Measurements from ENCODE around the gene CAMK1D. TPM values are rescaled to one million over a fixed set of nuclear protein-coding genes. Genes with fewer than 3 reads are reported as not detected.
"Not testable (repeated sequence)": the region's sequence is repeated elsewhere in the genome, so short reads cannot be mapped to it uniquely, and the experiment has no call there.

Gene CAMK1D
- polyA plus RNA-seq, 2 of the 4 experiments (the other 2 are of a cell fraction): 6.6 to 12.5 TPM

DNA sequence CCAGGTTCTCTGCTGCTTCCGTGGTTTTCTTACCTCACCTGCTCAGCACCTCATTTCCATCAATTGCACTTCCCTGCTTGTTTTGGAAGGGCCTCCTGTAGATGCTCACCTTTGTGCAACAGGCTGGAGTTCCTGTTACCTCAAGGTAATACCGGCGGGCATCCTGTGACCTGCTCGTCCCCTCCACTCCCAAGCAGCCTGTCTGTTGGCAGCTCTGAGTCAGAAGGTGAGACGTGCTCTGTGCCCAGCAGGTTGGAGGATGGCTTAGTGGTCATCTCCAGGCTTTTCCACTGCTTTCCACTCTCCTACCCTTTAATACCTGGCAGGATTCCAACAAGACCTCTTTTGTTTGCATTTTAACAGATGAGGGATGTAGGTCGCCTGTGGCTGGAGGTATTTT is 86.0 kb downstream of the CAMK1D start (continued):
- TF ChIP-seq, protein P1, sequence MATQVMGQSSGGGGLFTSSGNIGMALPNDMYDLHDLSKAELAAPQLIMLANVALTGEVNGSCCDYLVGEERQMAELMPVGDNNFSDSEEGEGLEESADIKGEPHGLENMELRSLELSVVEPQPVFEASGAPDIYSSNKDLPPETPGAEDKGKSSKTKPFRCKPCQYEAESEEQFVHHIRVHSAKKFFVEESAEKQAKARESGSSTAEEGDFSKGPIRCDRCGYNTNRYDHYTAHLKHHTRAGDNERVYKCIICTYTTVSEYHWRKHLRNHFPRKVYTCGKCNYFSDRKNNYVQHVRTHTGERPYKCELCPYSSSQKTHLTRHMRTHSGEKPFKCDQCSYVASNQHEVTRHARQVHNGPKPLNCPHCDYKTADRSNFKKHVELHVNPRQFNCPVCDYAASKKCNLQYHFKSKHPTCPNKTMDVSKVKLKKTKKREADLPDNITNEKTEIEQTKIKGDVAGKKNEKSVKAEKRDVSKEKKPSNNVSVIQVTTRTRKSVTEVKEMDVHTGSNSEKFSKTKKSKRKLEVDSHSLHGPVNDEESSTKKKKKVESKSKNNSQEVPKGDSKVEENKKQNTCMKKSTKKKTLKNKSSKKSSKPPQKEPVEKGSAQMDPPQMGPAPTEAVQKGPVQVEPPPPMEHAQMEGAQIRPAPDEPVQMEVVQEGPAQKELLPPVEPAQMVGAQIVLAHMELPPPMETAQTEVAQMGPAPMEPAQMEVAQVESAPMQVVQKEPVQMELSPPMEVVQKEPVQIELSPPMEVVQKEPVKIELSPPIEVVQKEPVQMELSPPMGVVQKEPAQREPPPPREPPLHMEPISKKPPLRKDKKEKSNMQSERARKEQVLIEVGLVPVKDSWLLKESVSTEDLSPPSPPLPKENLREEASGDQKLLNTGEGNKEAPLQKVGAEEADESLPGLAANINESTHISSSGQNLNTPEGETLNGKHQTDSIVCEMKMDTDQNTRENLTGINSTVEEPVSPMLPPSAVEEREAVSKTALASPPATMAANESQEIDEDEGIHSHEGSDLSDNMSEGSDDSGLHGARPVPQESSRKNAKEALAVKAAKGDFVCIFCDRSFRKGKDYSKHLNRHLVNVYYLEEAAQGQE (IDR thresholded peaks at IDR 0.05): no peak
- no peak for TF ChIP-seq RNF2 (IDR thresholded peaks at IDR 0.05; ENCODE audit: borderline replicate concordance, low read depth)
- no peak for TF ChIP-seq FOXS1 (CRISPR knock-in tag; IDR thresholded peaks at IDR 0.05)
- TF ChIP-seq FOSL2 (IDR thresholded peaks at IDR 0.05): no peak
- no peak for TF ChIP-seq FOSL2 (CRISPR knock-in tag; IDR thresholded peaks at IDR 0.05)
- no peak for TF ChIP-seq NFE2L2 (conservative IDR thresholded peaks at IDR 0.05; ENCODE audit: low read length)
- TF ChIP-seq ZSCAN20 (CRISPR knock-in tag; IDR thresholded peaks at IDR 0.05): no peak

DNA sequence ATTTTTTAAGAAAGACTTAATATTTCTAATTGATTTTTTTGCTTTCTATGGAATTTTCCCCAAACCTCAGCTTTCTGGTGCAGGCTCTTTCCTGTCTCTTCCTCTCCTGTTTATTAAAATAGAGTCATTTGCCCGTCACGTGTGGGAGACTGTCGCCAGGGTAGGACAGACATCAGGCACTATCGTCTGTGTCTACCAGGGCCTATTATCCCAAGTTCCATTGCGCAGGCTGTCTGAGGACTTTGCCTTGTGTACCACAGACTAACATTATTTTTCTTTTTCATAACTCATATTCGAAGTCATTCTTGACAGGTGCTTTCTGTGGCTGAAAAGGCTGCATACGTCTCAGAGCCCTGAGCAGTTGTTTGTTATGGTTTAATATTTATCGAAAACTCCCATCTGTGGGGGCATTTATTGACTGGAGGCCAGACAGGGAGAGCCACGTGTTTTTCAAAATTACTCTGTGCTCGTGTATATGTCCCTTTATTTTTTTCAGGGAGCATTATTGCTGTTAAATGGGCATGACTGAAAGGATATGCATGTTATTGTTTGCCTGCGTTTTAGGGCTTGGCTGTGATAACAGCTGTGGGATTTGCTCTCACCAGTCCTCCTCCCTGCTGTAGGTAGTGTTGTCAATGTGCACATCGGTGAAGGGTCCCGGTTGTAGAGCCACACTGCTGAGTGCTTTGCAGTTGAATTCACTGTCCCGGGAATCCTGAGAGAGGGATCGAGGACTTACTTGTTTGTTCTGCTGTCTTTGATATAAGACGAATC is 89.8 kb downstream of the CAMK1D start:
- no peak overlapping the region for H3K27ac ChIP-seq
- ChIA-PET POLR2A (no interaction called here), CTCF (no interaction called here)
- 78% methylated on average over 16 of the region's 16 CpGs for WGBS (ENCODE audit: missing lambda C conversion rate)
- H3K4me2 ChIP-seq: no peak overlapping the region
- ATAC-seq (no peak), DNase-seq (ENCODE audit: low read depth in 1 of 2, low spot score in 1 of 2) (no peak), FAIRE-seq (no peak)
- no peak for TF ChIP-seq RCOR1 (IDR thresholded peaks at IDR 0.05; ENCODE audit: low read depth, low read length)
- TF ChIP-seq RNF2 (IDR thresholded peaks at IDR 0.05; ENCODE audit: borderline replicate concordance, low read depth): no peak
- no peak for TF ChIP-seq RAD21 (conservative IDR thresholded peaks at IDR 0.05 in 1 of 2, IDR thresholded peaks at IDR 0.05 in 1 of 2)
- TF ChIP-seq EHMT2 (IDR thresholded peaks at IDR 0.05; ENCODE audit: low read depth): no peak
- TF ChIP-seq, protein P2, sequence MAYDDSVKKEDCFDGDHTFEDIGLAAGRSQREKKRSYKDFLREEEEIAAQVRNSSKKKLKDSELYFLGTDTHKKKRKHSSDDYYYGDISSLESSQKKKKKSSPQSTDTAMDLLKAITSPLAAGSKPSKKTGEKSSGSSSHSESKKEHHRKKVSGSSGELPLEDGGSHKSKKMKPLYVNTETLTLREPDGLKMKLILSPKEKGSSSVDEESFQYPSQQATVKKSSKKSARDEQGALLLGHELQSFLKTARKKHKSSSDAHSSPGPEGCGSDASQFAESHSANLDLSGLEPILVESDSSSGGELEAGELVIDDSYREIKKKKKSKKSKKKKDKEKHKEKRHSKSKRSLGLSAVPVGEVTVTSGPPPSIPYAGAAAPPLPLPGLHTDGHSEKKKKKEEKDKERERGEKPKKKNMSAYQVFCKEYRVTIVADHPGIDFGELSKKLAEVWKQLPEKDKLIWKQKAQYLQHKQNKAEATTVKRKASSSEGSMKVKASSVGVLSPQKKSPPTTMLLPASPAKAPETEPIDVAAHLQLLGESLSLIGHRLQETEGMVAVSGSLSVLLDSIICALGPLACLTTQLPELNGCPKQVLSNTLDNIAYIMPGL (CRISPR knock-in tag; IDR thresholded peaks at IDR 0.05; ENCODE audit: borderline replicate concordance): no peak
- TF ChIP-seq NFE2L2 (conservative IDR thresholded peaks at IDR 0.05; ENCODE audit: low read length): no peak
- no peak for TF ChIP-seq HOXB5 (CRISPR knock-in tag; IDR thresholded peaks at IDR 0.05)
- no peak for TF ChIP-seq SREBF2 (IDR thresholded peaks at IDR 0.05)
- TF ChIP-seq ESRRA (IDR thresholded peaks at IDR 0.05; ENCODE audit: borderline replicate concordance, low read length): no peak
- TF ChIP-seq, protein P3, sequence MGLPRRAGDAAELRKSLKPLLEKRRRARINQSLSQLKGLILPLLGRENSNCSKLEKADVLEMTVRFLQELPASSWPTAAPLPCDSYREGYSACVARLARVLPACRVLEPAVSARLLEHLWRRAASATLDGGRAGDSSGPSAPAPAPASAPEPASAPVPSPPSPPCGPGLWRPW (IDR thresholded peaks at IDR 0.05): no peak
- no peak for TF ChIP-seq CBX8 (IDR thresholded peaks at IDR 0.05)
- TF ChIP-seq, protein P4, sequence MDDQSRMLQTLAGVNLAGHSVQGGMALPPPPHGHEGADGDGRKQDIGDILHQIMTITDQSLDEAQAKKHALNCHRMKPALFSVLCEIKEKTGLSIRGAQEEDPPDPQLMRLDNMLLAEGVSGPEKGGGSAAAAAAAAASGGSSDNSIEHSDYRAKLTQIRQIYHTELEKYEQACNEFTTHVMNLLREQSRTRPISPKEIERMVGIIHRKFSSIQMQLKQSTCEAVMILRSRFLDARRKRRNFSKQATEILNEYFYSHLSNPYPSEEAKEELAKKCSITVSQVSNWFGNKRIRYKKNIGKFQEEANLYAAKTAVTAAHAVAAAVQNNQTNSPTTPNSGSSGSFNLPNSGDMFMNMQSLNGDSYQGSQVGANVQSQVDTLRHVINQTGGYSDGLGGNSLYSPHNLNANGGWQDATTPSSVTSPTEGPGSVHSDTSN (IDR thresholded peaks at IDR 0.05): no peak
- TF ChIP-seq FOXS1 (CRISPR knock-in tag; IDR thresholded peaks at IDR 0.05): no peak
- no peak for TF ChIP-seq HDAC2 (IDR thresholded peaks at IDR 0.05)
- no peak for TF ChIP-seq TP53 (CRISPR knock-in tag; IDR thresholded peaks at IDR 0.05)
- TF ChIP-seq MAFK (IDR thresholded peaks at IDR 0.05; ENCODE audit: partially characterized antibody): no peak
- no peak for TF ChIP-seq EHF (CRISPR knock-in tag; IDR thresholded peaks at IDR 0.05)
- no peak for TF ChIP-seq RFX5 (IDR thresholded peaks at IDR 0.05)
- TF ChIP-seq, protein P5, sequence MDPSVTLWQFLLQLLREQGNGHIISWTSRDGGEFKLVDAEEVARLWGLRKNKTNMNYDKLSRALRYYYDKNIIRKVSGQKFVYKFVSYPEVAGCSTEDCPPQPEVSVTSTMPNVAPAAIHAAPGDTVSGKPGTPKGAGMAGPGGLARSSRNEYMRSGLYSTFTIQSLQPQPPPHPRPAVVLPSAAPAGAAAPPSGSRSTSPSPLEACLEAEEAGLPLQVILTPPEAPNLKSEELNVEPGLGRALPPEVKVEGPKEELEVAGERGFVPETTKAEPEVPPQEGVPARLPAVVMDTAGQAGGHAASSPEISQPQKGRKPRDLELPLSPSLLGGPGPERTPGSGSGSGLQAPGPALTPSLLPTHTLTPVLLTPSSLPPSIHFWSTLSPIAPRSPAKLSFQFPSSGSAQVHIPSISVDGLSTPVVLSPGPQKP (IDR thresholded peaks at IDR 0.05; ENCODE audit: low read depth, low read length): no peak
- TF ChIP-seq, protein P6, sequence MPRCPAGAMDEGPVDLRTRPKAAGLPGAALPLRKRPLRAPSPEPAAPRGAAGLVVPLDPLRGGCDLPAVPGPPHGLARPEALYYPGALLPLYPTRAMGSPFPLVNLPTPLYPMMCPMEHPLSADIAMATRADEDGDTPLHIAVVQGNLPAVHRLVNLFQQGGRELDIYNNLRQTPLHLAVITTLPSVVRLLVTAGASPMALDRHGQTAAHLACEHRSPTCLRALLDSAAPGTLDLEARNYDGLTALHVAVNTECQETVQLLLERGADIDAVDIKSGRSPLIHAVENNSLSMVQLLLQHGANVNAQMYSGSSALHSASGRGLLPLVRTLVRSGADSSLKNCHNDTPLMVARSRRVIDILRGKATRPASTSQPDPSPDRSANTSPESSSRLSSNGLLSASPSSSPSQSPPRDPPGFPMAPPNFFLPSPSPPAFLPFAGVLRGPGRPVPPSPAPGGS (IDR thresholded peaks at IDR 0.05): no peak
- no peaks in the 10 kb centered on the region for H3K4me1 ChIP-seq
- no peak overlapping the region for H3K4me3 ChIP-seq
- no peaks in the 10 kb centered on the region for H3K9me3 ChIP-seq

DNA sequence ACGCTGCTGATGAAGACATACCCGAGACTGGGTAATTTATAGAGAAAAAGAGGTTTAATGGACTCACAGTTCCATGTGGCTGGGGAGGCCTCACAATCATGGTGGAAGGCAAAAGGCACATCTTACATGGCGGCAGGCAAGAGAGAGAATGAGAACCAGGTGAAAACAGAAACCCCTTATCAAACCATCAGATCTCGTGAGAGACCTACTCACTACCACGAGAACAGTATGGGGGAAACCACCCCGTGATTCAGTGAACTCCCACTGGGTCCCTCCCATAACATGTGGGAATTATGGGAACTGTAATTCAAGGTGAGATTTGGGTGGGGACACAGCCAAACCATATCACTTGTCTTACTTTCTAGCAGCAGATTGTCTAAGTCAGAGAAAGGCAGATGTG is 90.4 kb downstream of the CAMK1D start:
- H3K4me1 ChIP-seq; POLR2A ChIA-PET; DNase-seq (ENCODE audit: low read depth in 1 of 2, low spot score in 1 of 2); ATAC-seq; H3K9me3 ChIP-seq; H3K4me2 ChIP-seq; CTCF ChIA-PET; FAIRE-seq; H3K4me3 ChIP-seq; H3K27ac ChIP-seq: not testable (repeated sequence)
- 94% methylated on average over 6 of the region's 6 CpGs for whole genome bisulfite sequencing (ENCODE audit: missing lambda C conversion rate)
